Liver (tissue), 3 donors: ENCODE measurements around the gene MICAL3.

Experiments
- EGR1 ChIP-seq, 2 donors: IDR thresholded peaks; 2 replicates each; pipeline ENCODE4 v1.6.1; 2016 to 2018; ENCODE audit warnings: antibody characterized with exemption in 2 of 2, low read depth in 2 of 2
- JUND ChIP-seq, 2 donors: IDR thresholded peaks; 2 replicates each; pipeline ENCODE4 v1.6.1; 2016; ENCODE audit warnings: antibody characterized with exemption in 2 of 2
- MAX ChIP-seq: IDR thresholded peaks from 2 replicates; pipeline ENCODE4 v1.6.1; 2016; ENCODE audit warnings: antibody characterized with exemption
- NR2F2 ChIP-seq: IDR thresholded peaks from 2 replicates; pipeline ENCODE4 v1.6.1; 2016; ENCODE audit warnings: antibody characterized with exemption
- RAD21 ChIP-seq, 2 donors: IDR thresholded peaks; 2 replicates each; pipeline ENCODE4 v1.6.1; 2016; ENCODE audit warnings: antibody characterized with exemption in 2 of 2, mild to moderate bottlenecking in 2 of 2
- RXRA ChIP-seq, 2 donors: IDR thresholded peaks; 2 replicates each; pipeline ENCODE4 v1.6.1; 2017 to 2018; ENCODE audit warnings: antibody characterized with exemption in 2 of 2, mild to moderate bottlenecking in 1 of 2
- SP1 ChIP-seq: IDR thresholded peaks from 2 replicates; pipeline ENCODE4 v1.6.1; 2018; ENCODE audit warnings: antibody characterized with exemption, mild to moderate bottlenecking
- YY1 ChIP-seq: IDR thresholded peaks from 2 replicates; pipeline ENCODE4 v1.6.1; 2016; ENCODE audit warnings: antibody characterized with exemption, mild to moderate bottlenecking
- ZBTB33 ChIP-seq: IDR thresholded peaks from 2 replicates; pipeline ENCODE4 v1.6.1; 2016; ENCODE audit warnings: antibody characterized with exemption
- TF ChIP-seq, protein P1 (sequence below): fragments of 150-350 bp; IDR thresholded peaks from 2 replicates; pipeline ENCODE4 v1.5.1; 2017; ENCODE audit warnings: improper control_type of control experiment, low read depth, low read length; ENCODE audit not compliant: missing input control
- TF ChIP-seq, protein P2 (sequence below): IDR thresholded peaks from 2 replicates; pipeline ENCODE4 v1.6.1; 2016; ENCODE audit warnings: antibody characterized with exemption
- donor health status: healthy.
- donor health status: healthy.

DNA sequence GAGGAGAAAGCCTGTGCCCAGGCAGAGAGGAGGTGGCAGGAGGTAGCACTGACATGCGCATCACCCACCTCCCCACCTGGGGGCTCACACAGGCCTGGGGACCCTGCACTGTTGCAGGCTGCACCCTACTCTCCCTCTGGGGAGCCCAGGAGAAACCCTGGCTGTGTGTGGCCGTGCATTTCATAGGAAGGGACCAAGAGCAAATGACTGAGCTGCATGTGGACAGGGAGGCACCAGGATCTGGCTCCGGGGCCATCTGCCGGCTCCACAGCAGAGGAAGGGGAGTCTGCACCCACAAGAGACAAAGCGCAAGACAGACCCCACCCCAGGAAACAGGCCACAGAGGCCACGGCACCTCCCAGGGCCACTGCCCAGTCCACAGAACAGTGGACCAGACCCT is 272.8 kb downstream of the MICAL3 start:
- TF ChIP-seq, protein P1, sequence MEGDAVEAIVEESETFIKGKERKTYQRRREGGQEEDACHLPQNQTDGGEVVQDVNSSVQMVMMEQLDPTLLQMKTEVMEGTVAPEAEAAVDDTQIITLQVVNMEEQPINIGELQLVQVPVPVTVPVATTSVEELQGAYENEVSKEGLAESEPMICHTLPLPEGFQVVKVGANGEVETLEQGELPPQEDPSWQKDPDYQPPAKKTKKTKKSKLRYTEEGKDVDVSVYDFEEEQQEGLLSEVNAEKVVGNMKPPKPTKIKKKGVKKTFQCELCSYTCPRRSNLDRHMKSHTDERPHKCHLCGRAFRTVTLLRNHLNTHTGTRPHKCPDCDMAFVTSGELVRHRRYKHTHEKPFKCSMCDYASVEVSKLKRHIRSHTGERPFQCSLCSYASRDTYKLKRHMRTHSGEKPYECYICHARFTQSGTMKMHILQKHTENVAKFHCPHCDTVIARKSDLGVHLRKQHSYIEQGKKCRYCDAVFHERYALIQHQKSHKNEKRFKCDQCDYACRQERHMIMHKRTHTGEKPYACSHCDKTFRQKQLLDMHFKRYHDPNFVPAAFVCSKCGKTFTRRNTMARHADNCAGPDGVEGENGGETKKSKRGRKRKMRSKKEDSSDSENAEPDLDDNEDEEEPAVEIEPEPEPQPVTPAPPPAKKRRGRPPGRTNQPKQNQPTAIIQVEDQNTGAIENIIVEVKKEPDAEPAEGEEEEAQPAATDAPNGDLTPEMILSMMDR, result no peak
- TF ChIP-seq RAD21 (IDR thresholded peaks at IDR 0.05), result no peak
- no peak for TF ChIP-seq JUND (IDR thresholded peaks at IDR 0.05)
- TF ChIP-seq RXRA (IDR thresholded peaks at IDR 0.05), result no peak
- no peak for TF ChIP-seq EGR1 (IDR thresholded peaks at IDR 0.05; ENCODE audit: low read depth in 2 of 2)
- TF ChIP-seq ZBTB33, result no peak
- TF ChIP-seq, protein P2, sequence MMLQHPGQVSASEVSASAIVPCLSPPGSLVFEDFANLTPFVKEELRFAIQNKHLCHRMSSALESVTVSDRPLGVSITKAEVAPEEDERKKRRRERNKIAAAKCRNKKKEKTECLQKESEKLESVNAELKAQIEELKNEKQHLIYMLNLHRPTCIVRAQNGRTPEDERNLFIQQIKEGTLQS, result no peak
- no peak for TF ChIP-seq NR2F2
- no peak for TF ChIP-seq YY1
- TF ChIP-seq MAX, result no peak
- no peak for TF ChIP-seq SP1
